ENCODE measurements around the gene TERB2.
"Not testable (repeated sequence)": the region's sequence is repeated elsewhere in the genome, so short reads cannot be mapped to it uniquely, and the experiment has no call there.

The TERB2 gene

GRCh38 chr15:44956388-44956787 lies at the start of gene TERB2:
TERB2 (plus strand) TSS chr15:44956687; CDS start chr15:44956719, 32 bp downstream.
- DNase-seq (ENCODE audit: low spot score) = no peak

GRCh38 chr15:44909423-44909822 lies 47.1 kb upstream of the TERB2 start:
- DNase-seq (ENCODE audit: low spot score) = no peak

- DNase-seq (ENCODE audit: low spot score) = no peak
Observed at GRCh38 chr15:44910981-44911625, 45.4 kb upstream of the TERB2 start.

GRCh38 chr15:44912186-44912585 lies 44.3 kb upstream of the TERB2 start:
- DNase-seq (ENCODE audit: low spot score) = not testable (repeated sequence)

GRCh38 chr15:44912974-44913448 lies 43.5 kb upstream of the TERB2 start:
- not testable (repeated sequence) for DNase-seq (ENCODE audit: low spot score)

GRCh38 chr15:44918136-44918535 lies 38.4 kb upstream of the TERB2 start:
- DNase-seq (ENCODE audit: low spot score) = no peak

- DNase-seq (ENCODE audit: low spot score) = not testable (repeated sequence)
Observed at GRCh38 chr15:44928658-44929057, 27.8 kb upstream of the TERB2 start.

GRCh38 chr15:44930283-44930682 lies 26.2 kb upstream of the TERB2 start:
- DNase-seq (ENCODE audit: low spot score) = not testable (repeated sequence)

GRCh38 chr15:44958302-44958701 lies 1.8 kb downstream of the TERB2 start:
- not testable (repeated sequence) for DNase-seq (ENCODE audit: low spot score)

- no peak for DNase-seq (ENCODE audit: low spot score)
Observed at GRCh38 chr15:44968475-44968874, 12.0 kb downstream of the TERB2 start.

- no peak for DNase-seq (ENCODE audit: low spot score)
Observed at GRCh38 chr15:44971036-44971435, 14.5 kb downstream of the TERB2 start.

- DNase-seq (ENCODE audit: low spot score) = not testable (repeated sequence)
Observed at GRCh38 chr15:44976183-44976582, 19.7 kb downstream of the TERB2 start.

GRCh38 chr15:44977781-44978180 lies 21.3 kb downstream of the TERB2 start:
- peak; percentile 4 for DNase-seq (ENCODE audit: low spot score)

GRCh38 chr15:44979617-44980339 lies 23.3 kb downstream of the TERB2 start:
- not testable (repeated sequence) for DNase-seq (ENCODE audit: low spot score)

GRCh38 chr15:44984144-44984543 lies 27.7 kb downstream of the TERB2 start:
- DNase-seq (ENCODE audit: low spot score) = not testable (repeated sequence)

- DNase-seq (ENCODE audit: low spot score) = not testable (repeated sequence)
Observed at GRCh38 chr15:44986346-44987055, 30.0 kb downstream of the TERB2 start.

- DNase-seq (ENCODE audit: low spot score) = not testable (repeated sequence)
Observed at GRCh38 chr15:44987711-44988110, 31.2 kb downstream of the TERB2 start.

- DNase-seq (ENCODE audit: low spot score) = not testable (repeated sequence)
Observed at GRCh38 chr15:44988184-44988869, 31.8 kb downstream of the TERB2 start.

GRCh38 chr15:44988870-44989219 lies 32.4 kb downstream of the TERB2 start:
- DNase-seq (ENCODE audit: low spot score) = not testable (repeated sequence)

GRCh38 chr15:44997632-44998031 lies 41.1 kb downstream of the TERB2 start:
- DNase-seq (ENCODE audit: low spot score) = not testable (repeated sequence)

- no peak for DNase-seq (ENCODE audit: low spot score)
Observed at GRCh38 chr15:44999105-44999504, 42.6 kb downstream of the TERB2 start.

GRCh38 chr15:45001180-45001579 lies 44.7 kb downstream of the TERB2 start:
- not testable (repeated sequence) for DNase-seq (ENCODE audit: low spot score)
